ENCODE measurements around the gene AMOTL1. TPM values are rescaled to one million over a fixed set of nuclear protein-coding genes. Genes with fewer than 3 reads are reported as not detected.
A peak's percentile ranks its signal among the peaks of the same experiment; 100 is the strongest.

Gene AMOTL1
- total RNA-seq, 4 donors from 2014 or later: 47.2 to 91.6 (median 66.9) TPM

- no peak for DNase-seq
- Histone ChIP-seq H3K4me1 (peaks cover 0 to 65% (median 28%) of the 10 kb centered on the region in 3 donors), H3K27me3 (no peaks in the 10 kb centered on the region), H3K36me3 (no peaks in the 10 kb centered on the region), H3K9me3 (no peaks in the 10 kb centered on the region), H3K4me3 (peak overlapping the region; percentile 64 to 92 (median 83)), H3K27ac (peak overlapping the region; percentile 93 to 99 (median 95))
- no peak for TF ChIP-seq CTCF (IDR thresholded peaks at IDR 0.05)
- no peak for TF ChIP-seq POLR2A (IDR thresholded peaks at IDR 0.05)
- intact Hi-C loops (cut with DNase I): no loop called here
- 49 to 50% methylated on average over 5 of the region's 5 CpGs for WGBS, 2 donors
Observed at GRCh38 chr11:94767291-94767690, 865 bp upstream of the AMOTL1 start.

- DNase-seq: no peak
- Histone ChIP-seq H3K4me1 (peaks cover 0 to 62% (median 28%) of the 10 kb centered on the region in 3 donors), H3K27ac (peak overlapping the region; percentile 93 to 99 (median 95)), H3K36me3 (no peaks in the 10 kb centered on the region), H3K4me3 (peak overlapping the region; percentile 64 to 92 (median 83)), H3K27me3 (no peaks in the 10 kb centered on the region), H3K9me3 (no peaks in the 10 kb centered on the region)
- intact Hi-C loops (cut with DNase I): no loop called here
- 3 to 5% methylated on average over 8 to 12 of the region's 91 CpGs for WGBS, 2 donors
- no peak for TF ChIP-seq POLR2A (IDR thresholded peaks at IDR 0.05)
- TF ChIP-seq CTCF (IDR thresholded peaks at IDR 0.05): no peak
Observed at GRCh38 chr11:94768602-94769541, 716 bp downstream of the AMOTL1 start.

GRCh38 chr11:94769880-94770279 lies 1.7 kb downstream of the AMOTL1 start:
- intact Hi-C loops (cut with DNase I): no loop called here
- no peaks in the 10 kb centered on the region for H3K9me3 ChIP-seq
- H3K27ac ChIP-seq: peak overlapping the region; percentile 93 to 99 (median 95)
- peaks cover 8 to 72% (median 34%) of the 10 kb centered on the region in 3 donors for H3K4me1 ChIP-seq
- no peak for TF ChIP-seq CTCF (IDR thresholded peaks at IDR 0.05)
- no peak for TF ChIP-seq POLR2A (IDR thresholded peaks at IDR 0.05)
- WGBS, 2 donors: 12 to 29% methylated on average over 6 to 8 of the region's 8 CpGs
- H3K4me3 ChIP-seq: peak overlapping the region; percentile 64 to 92 (median 83)
- no peaks in the 10 kb centered on the region for H3K36me3 ChIP-seq
- no peaks in the 10 kb centered on the region for H3K27me3 ChIP-seq
- DNase-seq: no peak

GRCh38 chr11:94770563-94771120 lies 2.5 kb downstream of the AMOTL1 start:
- Histone ChIP-seq H3K27me3 (no peaks in the 10 kb centered on the region), H3K27ac (peak overlapping the region; percentile 93 to 99 (median 95)), H3K4me3 (peak overlapping the region; percentile 64 to 92 (median 83)), H3K36me3 (no peaks in the 10 kb centered on the region), H3K4me1 (peaks cover 9 to 80% (median 39%) of the 10 kb centered on the region in 3 donors), H3K9me3 (no peaks in the 10 kb centered on the region)
- intact Hi-C loops (cut with DNase I): no loop called here
- TF ChIP-seq POLR2A (IDR thresholded peaks at IDR 0.05) (no peak), CTCF (IDR thresholded peaks at IDR 0.05) (no peak)
- no peak for DNase-seq
- WGBS, 2 donors: 45 to 48% methylated on average over 4 of the region's 4 CpGs

GRCh38 chr11:94771390-94771789 lies 3.2 kb downstream of the AMOTL1 start:
- peak overlapping the region in 2 of 4 donors; percentile 97 to 99 for H3K27ac ChIP-seq
- 24 to 30% methylated on average over 1 to 2 of the region's 2 CpGs for WGBS, 2 donors

More at GRCh38 chr11:94771390-94771789, 3.2 kb downstream of the AMOTL1 start:
- Histone ChIP-seq H3K27me3 (no peaks in the 10 kb centered on the region), H3K9me3 (no peaks in the 10 kb centered on the region), H3K4me1 (peaks cover 17 to 84% (median 44%) of the 10 kb centered on the region in 3 donors), H3K36me3 (no peaks in the 10 kb centered on the region), H3K4me3 (peak overlapping the region in 1 of 4 donors; percentile 32)
- no peak for DNase-seq
- TF ChIP-seq CTCF (IDR thresholded peaks at IDR 0.05) (no peak), POLR2A (IDR thresholded peaks at IDR 0.05) (no peak)
- intact Hi-C loops (cut with DNase I): no loop called here

Measured in esophagus squamous epithelium (tissue), 5 donors.